ENCODE data around the gene TSSC4. TPM values are rescaled to one million over a fixed set of nuclear protein-coding genes. Genes with fewer than 3 reads are reported as not detected.

TSSC4 gene
- total and polyA plus RNA-seq, 2 of the 13 experiments (the other 11 are each of a cell fraction or from before 2014, with no cell fraction given), result 16.2 to 58.6 TPM

DNA sequence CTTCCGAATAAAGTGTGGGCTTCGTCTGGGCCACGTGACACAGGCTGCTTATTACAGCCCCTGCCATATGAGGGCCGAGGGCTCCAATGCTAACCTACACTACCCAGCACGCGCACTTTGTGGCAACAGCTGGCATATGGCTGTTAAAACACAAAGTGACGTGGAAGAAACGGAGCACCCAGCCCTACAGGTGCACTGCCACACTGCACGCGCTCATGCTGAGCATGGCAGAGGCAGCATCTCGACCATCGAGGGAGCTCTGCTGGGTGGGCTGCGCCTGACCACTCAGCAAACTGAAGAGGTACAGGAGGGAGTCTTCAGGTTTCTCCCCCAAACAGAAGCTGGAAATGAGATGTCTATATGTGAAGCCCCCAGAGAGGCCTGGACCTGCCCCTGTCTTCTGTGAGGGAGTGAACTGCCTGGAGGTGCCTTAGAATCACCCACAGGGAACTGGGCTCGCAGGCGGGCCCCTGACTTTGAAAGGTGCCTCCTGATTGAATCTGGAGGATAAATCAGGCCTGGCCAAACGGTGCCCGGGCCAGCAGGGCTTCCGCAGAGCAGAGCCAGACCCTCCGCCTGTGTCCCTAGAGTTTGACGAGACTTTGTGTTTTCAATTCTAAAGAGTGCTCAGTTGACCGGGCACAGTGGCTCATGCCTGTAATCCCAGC, 18.3 kb downstream of the TSSC4 start (continued):
- TF ChIP-seq, protein P1, sequence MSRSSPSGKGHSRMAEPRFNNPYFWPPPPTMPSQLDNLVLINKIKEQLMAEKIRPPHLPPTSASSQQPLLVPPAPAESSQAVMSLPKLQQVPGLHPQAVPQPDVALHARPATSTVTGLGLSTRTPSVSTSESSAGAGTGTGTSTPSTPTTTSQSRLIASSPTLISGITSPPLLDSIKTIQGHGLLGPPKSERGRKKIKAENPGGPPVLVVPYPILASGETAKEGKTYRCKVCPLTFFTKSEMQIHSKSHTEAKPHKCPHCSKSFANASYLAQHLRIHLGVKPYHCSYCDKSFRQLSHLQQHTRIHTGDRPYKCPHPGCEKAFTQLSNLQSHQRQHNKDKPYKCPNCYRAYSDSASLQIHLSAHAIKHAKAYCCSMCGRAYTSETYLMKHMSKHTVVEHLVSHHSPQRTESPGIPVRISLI (CRISPR knock-in tag; IDR thresholded peaks at IDR 0.05; ENCODE audit: borderline replicate concordance), result no peak
- TF ChIP-seq, protein P2, sequence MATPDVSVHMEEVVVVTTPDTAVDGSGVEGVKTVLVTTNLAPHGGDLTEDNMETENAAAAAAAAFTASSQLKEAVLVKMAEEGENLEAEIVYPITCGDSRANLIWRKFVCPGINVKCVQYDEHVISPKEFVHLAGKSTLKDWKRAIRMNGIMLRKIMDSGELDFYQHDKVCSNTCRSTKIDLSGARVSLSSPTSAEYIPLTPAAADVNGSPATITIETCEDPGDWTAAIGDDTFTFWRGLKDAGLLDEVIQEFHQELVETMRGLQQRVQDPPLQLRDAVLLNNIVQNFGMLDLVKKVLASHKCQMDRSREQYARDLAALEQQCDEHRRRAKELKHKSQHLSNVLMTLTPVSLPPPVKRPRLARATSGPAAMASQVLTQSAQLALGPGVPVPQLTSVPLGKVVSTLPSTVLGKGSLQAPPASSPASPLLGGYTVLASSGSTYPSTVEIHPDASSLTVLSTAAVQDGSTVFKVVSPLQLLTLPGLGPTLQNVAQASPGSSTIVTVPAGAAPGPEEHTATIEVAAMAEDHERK (CRISPR knock-in tag; IDR thresholded peaks at IDR 0.05; ENCODE audit: low read depth), result no peak
- TF ChIP-seq RXRA (CRISPR knock-in tag; IDR thresholded peaks at IDR 0.05) (no peak), ZNF557 (CRISPR knock-in tag; IDR thresholded peaks at IDR 0.05) (no peak), TBL1XR1 (IDR thresholded peaks at IDR 0.05; ENCODE audit: borderline replicate concordance, low read length, partially characterized antibody) (no peak)

DNA sequence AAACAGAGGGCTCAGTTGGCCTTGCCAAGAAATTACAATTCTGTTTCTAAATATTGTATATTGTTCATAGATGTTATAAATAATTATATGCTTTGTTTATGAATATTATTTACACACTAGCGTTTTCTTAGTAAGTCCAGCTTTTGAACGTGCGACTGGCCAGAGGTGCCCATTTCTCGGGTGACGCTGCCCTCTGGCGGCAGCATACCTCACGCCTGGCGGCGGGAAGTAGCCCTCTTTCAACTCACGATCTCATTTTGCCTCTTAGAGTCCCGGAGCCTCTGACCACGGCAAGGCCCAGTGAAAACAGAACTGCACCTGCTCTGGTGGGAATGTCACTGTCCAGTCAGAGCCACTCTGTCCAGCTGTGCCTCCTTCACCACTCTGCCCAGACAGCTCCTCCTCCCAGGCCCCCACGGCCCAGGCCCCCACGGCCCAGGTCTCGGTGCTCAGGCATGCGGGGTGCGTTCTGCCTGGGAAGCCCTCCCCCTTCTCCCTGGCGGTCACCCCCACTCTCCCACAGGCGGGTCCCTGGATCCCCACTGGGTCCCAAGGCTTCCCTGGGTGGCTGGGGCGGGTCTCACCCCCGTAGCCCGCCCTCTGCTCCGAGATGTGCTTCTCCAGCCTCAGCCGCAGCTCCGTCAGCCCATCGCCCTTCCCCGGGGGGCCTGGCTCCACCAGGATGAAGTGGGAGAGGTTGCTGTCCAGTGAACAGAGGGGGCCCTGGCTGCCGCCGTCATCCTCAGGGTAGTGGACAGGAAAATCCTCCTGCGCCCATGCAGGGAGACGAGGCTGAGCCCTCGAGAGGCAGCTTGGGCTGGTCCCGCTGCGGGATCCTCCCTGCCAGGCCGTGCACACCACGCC, 19.3 kb downstream of the TSSC4 start:
- intact Hi-C loops (cut with micrococcal nuclease; ENCODE audit: unreplicated experiment) (loop anchor here (1.0 to 5.0 kb wide), 2 partner anchors 20 to 223 kb away; partner anchors contain the start of gene TSSC4), in situ Hi-C loops (cut with HindIII; ENCODE audit: extremely low pct_ligation_motif_present, low pct_unique_long_range_greater_than_20kb) (loop anchor here (5.0 to 10.0 kb wide), 3 partner anchors 108 to 275 kb away; partner anchors contain the start of gene KCNQ1OT1)
- Histone ChIP-seq H3K9me3 (ENCODE audit: low read length) (no peaks in the 10 kb centered on the region), H3K36me3 (replicated peaks in 1 of 2; ENCODE audit: control insufficient read depth in 1 of 2, insufficient read depth in 2 of 2, low read length in 2 of 2) (no peaks in the 10 kb centered on the region), H3K27ac (ENCODE audit: extremely low read length, insufficient read depth, low read length) (peak overlapping the region; percentile 4), H3K4me2 (ENCODE audit: low read depth, low read length) (peak overlapping the region; percentile 83), H3K79me2 (ENCODE audit: insufficient read depth, low read length) (no peaks in the 10 kb centered on the region), H4K20me1 (ENCODE audit: insufficient read depth, low read length) (no peaks in the 10 kb centered on the region), H3K4me3 (replicated peaks in 1 of 3; ENCODE audit: insufficient read depth in 1 of 3, low read depth in 2 of 3, low read length in 3 of 3) (peak overlapping the region in 2 of 3 experiments; percentile 28 to 53; a peak in 3 of 6 replicates), H3K27me3 (ENCODE audit: control insufficient read depth in 1 of 2, insufficient read depth in 2 of 2, low read length in 2 of 2) (peaks cover 8 to 29% of the 10 kb centered on the region in 2 experiments; a peak in 4 of 5 replicates), H3K9ac (ENCODE audit: insufficient read depth, low read depth, low read length) (peak overlapping the region; percentile 49; the same call in 1 of the 2 replicates), H2AFZ (ENCODE audit: low read length) (no peak overlapping the region), H3K4me1 (ENCODE audit: insufficient read depth, low read length) (peaks cover 16% of the 10 kb centered on the region; the same call in 1 of the 2 replicates)
- ChIA-PET POLR2A (interaction anchor here (1.1 to 2.7 kb wide), 4 partner anchors 10 to 115 kb away, joined by 3 to 31 read pairs (median 6); partner anchors contain the start of gene TSSC4), CTCF (ENCODE audit: low intra/inter-chr PET ratio, low total read pairs) (interaction anchor here (0.8 to 3.6 kb wide), 8 partner anchors 10 to 254 kb away, joined by 3 to 87 read pairs (median 4); partner anchors contain the start of gene TSSC4)
- peak; percentile 53 for FAIRE-seq
- peak; percentile 66 for DNase-seq (ENCODE audit: low spot score)
- WGBS (ENCODE audit: low lambda C conversion rate), result 38% methylated on average over 23 of the region's 36 CpGs
- peak; percentile 75 for ATAC-seq
- no TSS peak for BruUV-seq (replicated peaks)
- TF ChIP-seq, protein P3, sequence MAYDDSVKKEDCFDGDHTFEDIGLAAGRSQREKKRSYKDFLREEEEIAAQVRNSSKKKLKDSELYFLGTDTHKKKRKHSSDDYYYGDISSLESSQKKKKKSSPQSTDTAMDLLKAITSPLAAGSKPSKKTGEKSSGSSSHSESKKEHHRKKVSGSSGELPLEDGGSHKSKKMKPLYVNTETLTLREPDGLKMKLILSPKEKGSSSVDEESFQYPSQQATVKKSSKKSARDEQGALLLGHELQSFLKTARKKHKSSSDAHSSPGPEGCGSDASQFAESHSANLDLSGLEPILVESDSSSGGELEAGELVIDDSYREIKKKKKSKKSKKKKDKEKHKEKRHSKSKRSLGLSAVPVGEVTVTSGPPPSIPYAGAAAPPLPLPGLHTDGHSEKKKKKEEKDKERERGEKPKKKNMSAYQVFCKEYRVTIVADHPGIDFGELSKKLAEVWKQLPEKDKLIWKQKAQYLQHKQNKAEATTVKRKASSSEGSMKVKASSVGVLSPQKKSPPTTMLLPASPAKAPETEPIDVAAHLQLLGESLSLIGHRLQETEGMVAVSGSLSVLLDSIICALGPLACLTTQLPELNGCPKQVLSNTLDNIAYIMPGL (CRISPR knock-in tag; IDR thresholded peaks at IDR 0.05; ENCODE audit: borderline replicate concordance in 1 of 2, low read depth in 1 of 2), result peak; percentile 35 to 72; a peak in 2 of 4 replicates
- TF ChIP-seq HOXA3 (CRISPR knock-in tag; IDR thresholded peaks at IDR 0.05) (peak; percentile 42; the same call in 1 of the 2 replicates), KDM3A (CRISPR knock-in tag; IDR thresholded peaks at IDR 0.05; ENCODE audit: low read depth) (0 out of 2 replicates have a peak, but pooled peaks have one; percentile 15), ZNF772 (CRISPR knock-in tag; IDR thresholded peaks at IDR 0.05) (0 out of 2 replicates have a peak, but pooled peaks have one; percentile 11), STAG1 (CRISPR knock-in tag; IDR thresholded peaks at IDR 0.05) (peak; percentile 91), THAP11 (CRISPR knock-in tag; IDR thresholded peaks at IDR 0.05) (peak; percentile 90), ZNF501 (CRISPR knock-in tag; IDR thresholded peaks at IDR 0.05) (0 out of 2 replicates have a peak, but pooled peaks have one; percentile 30)
- TF ChIP-seq, protein P4, sequence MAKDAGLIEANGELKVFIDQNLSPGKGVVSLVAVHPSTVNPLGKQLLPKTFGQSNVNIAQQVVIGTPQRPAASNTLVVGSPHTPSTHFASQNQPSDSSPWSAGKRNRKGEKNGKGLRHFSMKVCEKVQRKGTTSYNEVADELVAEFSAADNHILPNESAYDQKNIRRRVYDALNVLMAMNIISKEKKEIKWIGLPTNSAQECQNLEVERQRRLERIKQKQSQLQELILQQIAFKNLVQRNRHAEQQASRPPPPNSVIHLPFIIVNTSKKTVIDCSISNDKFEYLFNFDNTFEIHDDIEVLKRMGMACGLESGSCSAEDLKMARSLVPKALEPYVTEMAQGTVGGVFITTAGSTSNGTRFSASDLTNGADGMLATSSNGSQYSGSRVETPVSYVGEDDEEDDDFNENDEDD (CRISPR knock-in tag; IDR thresholded peaks at IDR 0.05; ENCODE audit: borderline replicate concordance), result peak; percentile 74; the same call in 1 of the 2 replicates

All from HepG2 (cell line).